Measurements from ENCODE around the gene C9orf72. TPM values are rescaled to one million over a fixed set of nuclear protein-coding genes. Genes with fewer than 3 reads are reported as not detected.

Gene C9orf72
- total RNA-seq, 1 experiment from 2014 or later, result 8.0 TPM

- TF ChIP-seq CTCF (IDR thresholded peaks at IDR 0.05; ENCODE audit: unreplicated experiment), result no peak
- H3K36me3 Mint-ChIP-seq (ENCODE audit: insufficient read depth, unreplicated experiment), result peaks cover 5% of the 10 kb centered on the region
- H3K27ac Mint-ChIP-seq (ENCODE audit: unreplicated experiment), result no peak overlapping the region
- no peaks in the 10 kb centered on the region for H3K27me3 Mint-ChIP-seq (ENCODE audit: unreplicated experiment)
- BruUV-seq (replicated peaks), result no TSS peak
- H3K4me3 Mint-ChIP-seq (ENCODE audit: low read depth, unreplicated experiment), result no peak overlapping the region
- CTCF ChIA-PET, result no interaction called here
- H3K9me3 Mint-ChIP-seq (ENCODE audit: low read depth, unreplicated experiment), result no peaks in the 10 kb centered on the region
- intact Hi-C loops (cut with micrococcal nuclease; ENCODE audit: unreplicated experiment), result loop anchor here (10.0 kb wide), 1 partner anchor 141 kb away; no protein-coding TSS in a partner anchor
- H3K4me1 Mint-ChIP-seq (ENCODE audit: low read depth, unreplicated experiment), result peaks cover 9% of the 10 kb centered on the region
- DNase-seq, result no peak
These were observed 9.4 kb downstream of the C9orf72 start for GRCh38 chr9:27563738-27564430.

GRCh38 chr9:27561685-27562084, 11.6 kb downstream of the C9orf72 start:
- no TSS peak for BruUV-seq (replicated peaks)
- Mint-ChIP-seq H3K27ac (ENCODE audit: unreplicated experiment) (peak overlapping the region; percentile 49), H3K9me3 (ENCODE audit: low read depth, unreplicated experiment) (no peaks in the 10 kb centered on the region), H3K27me3 (ENCODE audit: unreplicated experiment) (no peaks in the 10 kb centered on the region), H3K36me3 (ENCODE audit: insufficient read depth, unreplicated experiment) (peaks cover 5% of the 10 kb centered on the region), H3K4me1 (ENCODE audit: low read depth, unreplicated experiment) (peaks cover 9% of the 10 kb centered on the region), H3K4me3 (ENCODE audit: low read depth, unreplicated experiment) (no peak overlapping the region)
- no peak for TF ChIP-seq CTCF (IDR thresholded peaks at IDR 0.05; ENCODE audit: unreplicated experiment)
- no peak for DNase-seq
- intact Hi-C loops (cut with micrococcal nuclease; ENCODE audit: unreplicated experiment), result loop anchor here (10.0 kb wide), 1 partner anchor 143 kb away; no protein-coding TSS in a partner anchor
- CTCF ChIA-PET, result no interaction called here

- CTCF ChIA-PET, result no interaction called here
- TF ChIP-seq CTCF (IDR thresholded peaks at IDR 0.05; ENCODE audit: unreplicated experiment), result no peak
- Mint-ChIP-seq H3K27ac (ENCODE audit: unreplicated experiment) (no peak overlapping the region), H3K9me3 (ENCODE audit: low read depth, unreplicated experiment) (no peaks in the 10 kb centered on the region), H3K36me3 (ENCODE audit: insufficient read depth, unreplicated experiment) (peaks cover 8% of the 10 kb centered on the region), H3K4me1 (ENCODE audit: low read depth, unreplicated experiment) (peaks cover 9% of the 10 kb centered on the region), H3K27me3 (ENCODE audit: unreplicated experiment) (no peaks in the 10 kb centered on the region), H3K4me3 (ENCODE audit: low read depth, unreplicated experiment) (no peak overlapping the region)
- BruUV-seq (replicated peaks), result no TSS peak
- intact Hi-C loops (cut with micrococcal nuclease; ENCODE audit: unreplicated experiment), result loop anchor here (10.0 kb wide), 1 partner anchor 144 kb away; no protein-coding TSS in a partner anchor
- DNase-seq, result no peak
These were observed 12.8 kb downstream of the C9orf72 start for GRCh38 chr9:27560457-27560856.

GRCh38 chr9:27558307-27558706, 15.0 kb downstream of the C9orf72 start:
- peaks cover 9% of the 10 kb centered on the region for H3K4me1 Mint-ChIP-seq (ENCODE audit: low read depth, unreplicated experiment)
- BruUV-seq (replicated peaks), result no TSS peak
- no peak overlapping the region for H3K4me3 Mint-ChIP-seq (ENCODE audit: low read depth, unreplicated experiment)
- no peak for TF ChIP-seq CTCF (IDR thresholded peaks at IDR 0.05; ENCODE audit: unreplicated experiment)
- CTCF ChIA-PET, result no interaction called here
- no peaks in the 10 kb centered on the region for H3K27me3 Mint-ChIP-seq (ENCODE audit: unreplicated experiment)
- H3K9me3 Mint-ChIP-seq (ENCODE audit: low read depth, unreplicated experiment), result no peaks in the 10 kb centered on the region
- no peak for DNase-seq
- H3K36me3 Mint-ChIP-seq (ENCODE audit: insufficient read depth, unreplicated experiment), result peaks cover 11% of the 10 kb centered on the region
- intact Hi-C loops (cut with micrococcal nuclease; ENCODE audit: unreplicated experiment), result no loop called here
- H3K27ac Mint-ChIP-seq (ENCODE audit: unreplicated experiment), result no peak overlapping the region
